Muscle of arm (tissue), 12 donors: ENCODE data around the gene PIGW. TPM values are rescaled to one million over a fixed set of nuclear protein-coding genes. Genes with fewer than 3 reads are reported as not detected.
A peak's percentile ranks its signal among the peaks of the same experiment; 100 is the strongest.
"Not testable (repeated sequence)": the region's sequence is repeated elsewhere in the genome, so short reads cannot be mapped to it uniquely, and the experiment has no call there.

Experiments
- DNase-seq: peaks from one replicate; pipeline ENCODE4 v3.0.0-alpha.2; 2013
- polyA plus RNA-seq, 12 donors: library from polyadenylated mRNA; unstranded; fragments of 120-200 nt; gene quantifications; one replicate each; pipeline ENCODE4 v1.2.1, GENCODE V29; 2013; ENCODE audit not compliant: insufficient read length in 12 of 12

The PIGW gene
- polyA plus RNA-seq, 12 donors, result 6.7 to 11.6 (median 9.3) TPM; not detected in 1

- DNase-seq, result no peak
Measured at GRCh38 chr17:36507266-36507665, 27.5 kb upstream of the PIGW start.

GRCh38 chr17:36508439-36508838 is 26.3 kb upstream of the PIGW start:
- DNase-seq, result not testable (repeated sequence)

GRCh38 chr17:36509272-36509985 is 25.4 kb upstream of the PIGW start:
- no peak for DNase-seq

- no peak for DNase-seq
Measured at GRCh38 chr17:36510636-36511035, 24.2 kb upstream of the PIGW start.

GRCh38 chr17:36511216-36511615 is 23.6 kb upstream of the PIGW start:
- DNase-seq, result no peak

- DNase-seq, result no peak
Measured at GRCh38 chr17:36512641-36513040, 22.1 kb upstream of the PIGW start.

GRCh38 chr17:36514856-36515255 is 19.9 kb upstream of the PIGW start:
- DNase-seq, result no peak

- DNase-seq, result no peak
Measured at GRCh38 chr17:36515837-36516236, 18.9 kb upstream of the PIGW start.

GRCh38 chr17:36523113-36523512 is 11.7 kb upstream of the PIGW start:
- no peak for DNase-seq

- no peak for DNase-seq
Measured at GRCh38 chr17:36524428-36524876, 10.3 kb upstream of the PIGW start.

GRCh38 chr17:36525113-36525512 is 9.7 kb upstream of the PIGW start:
- DNase-seq, result no peak

GRCh38 chr17:36525888-36526287 is 8.9 kb upstream of the PIGW start:
- no peak for DNase-seq

- no peak for DNase-seq
Measured at GRCh38 chr17:36527621-36528250, 7.1 kb upstream of the PIGW start.

GRCh38 chr17:36529121-36529520 is 5.7 kb upstream of the PIGW start:
- DNase-seq, result no peak

- no peak for DNase-seq
Measured at GRCh38 chr17:36532435-36532975, 2.3 kb upstream of the PIGW start.

GRCh38 chr17:36533935-36534839 is 600 bp upstream of the PIGW start:
- DNase-seq, result peak; percentile 59

- DNase-seq, result no peak
Measured at GRCh38 chr17:36535669-36536081, 888 bp downstream of the PIGW start.

- DNase-seq, result no peak
Measured at GRCh38 chr17:36540696-36541095, 5.9 kb downstream of the PIGW start.

GRCh38 chr17:36542755-36543154 is 8.0 kb downstream of the PIGW start:
- no peak for DNase-seq

GRCh38 chr17:36544044-36544306 is 9.2 kb downstream of the PIGW start:
- no peak for DNase-seq

GRCh38 chr17:36544307-36545076 is 9.7 kb downstream of the PIGW start, which contains the start of gene GGNBP2:
Gene GGNBP2 (plus strand): TSS chr17:36544919. CDS start chr17:36545725, 806 bp downstream.
- DNase-seq, result peak; percentile 94

- peak; percentile 94 for DNase-seq
Measured at GRCh38 chr17:36545077-36545464, 10.3 kb downstream of the PIGW start.
